IMR-90 (cell line): Measurements from ENCODE around the gene IGF2. TPM values are rescaled to one million over a fixed set of nuclear protein-coding genes. Genes with fewer than 3 reads are reported as not detected.

Experiments
- ATAC-seq: fragments of 200-7000 bp; cut with Tn5 transposase; 2 replicates; pipeline ENCODE4 v1.9.1; 2020; ENCODE audit warnings: low read depth, mild to moderate bottlenecking, moderate library complexity
- BruUV-seq: library from RNA; stranded (reverse); fragments of 400-500 nt; replicated peaks from 2 replicates; lab custom pipeline; 2021; lab: Mats Ljungman, UMichigan
- CTCF ChIA-PET: fragments of 300-600 bp; formaldehyde crosslinking; extraction: SDS; loops from one replicate; lab custom pipeline; 2021; ENCODE audit warnings: antibody characterized with exemption; lab: Yijun Ruan, JAX
- POLR2A ChIA-PET: fragments of 300-600 bp; sonication (Branson Sonifier 250); formaldehyde crosslinking; loops from one replicate; lab custom pipeline; 2022; ENCODE audit warnings: antibody characterized with exemption; ENCODE audit not compliant: unreplicated experiment; lab: Charles Lee
- DNase-seq: peaks from one replicate; pipeline ENCODE4 v3.0.0; 2013
- H2AFZ ChIP-seq: replicated peaks from 2 replicates; pipeline ENCODE3; 2013; ENCODE audit warnings: low read length, mild to moderate bottlenecking; ENCODE audit not compliant: poor library complexity
- H2AK5ac ChIP-seq: 2 replicates; pipeline ENCODE4 v1.6.1; 2013; ENCODE audit warnings: low read depth, low read length, inconsistent platforms
- H2AK9ac ChIP-seq: replicated peaks from 2 replicates; pipeline ENCODE3; 2013; ENCODE audit warnings: mild to moderate bottlenecking, low read depth, low read length, moderate library complexity; ENCODE audit not compliant: poor library complexity
- H2BK120ac ChIP-seq: 2 replicates; pipeline ENCODE4 v1.6.1; 2013; ENCODE audit warnings: low read depth, low read length, inconsistent platforms
- H2BK15ac ChIP-seq: 3 replicates; pipeline ENCODE4 v1.6.1; 2013; ENCODE audit warnings: low read depth, low read length, inconsistent platforms
- H2BK20ac ChIP-seq: 2 replicates; pipeline ENCODE4 v1.6.1; 2013; ENCODE audit warnings: low read depth, mild to moderate bottlenecking, inconsistent platforms, low read length, moderate library complexity
- H2BK5ac ChIP-seq: 2 replicates; pipeline ENCODE4 v1.6.1; 2013; ENCODE audit warnings: mild to moderate bottlenecking, low read depth, low read length, inconsistent platforms; ENCODE audit not compliant: poor library complexity, severe bottlenecking
- H3K14ac ChIP-seq: replicated peaks from 2 replicates; pipeline ENCODE4 v1.6.1; 2013; ENCODE audit warnings: low read depth, low read length, inconsistent platforms
- H3K18ac ChIP-seq: 2 replicates; pipeline ENCODE4 v1.6.1; 2013; ENCODE audit warnings: low read depth, low read length, control low read depth
- H3K23ac ChIP-seq: 2 replicates; pipeline ENCODE4 v1.6.1; 2013; ENCODE audit warnings: low read depth, low read length, inconsistent platforms
- H3K27ac ChIP-seq: 2 replicates; pipeline ENCODE4 v1.5.1; 2013; ENCODE audit warnings: mild to moderate bottlenecking, control low read depth, low read length; ENCODE audit not compliant: insufficient read depth
- H3K27me3 ChIP-seq: 2 replicates; pipeline ENCODE4 v1.6.1; 2013; ENCODE audit warnings: low read length; ENCODE audit not compliant: control insufficient read depth, insufficient read depth
- H3K36me3 ChIP-seq: 2 replicates; pipeline ENCODE4 v1.6.1; 2013; ENCODE audit warnings: low read length, mixed read lengths; ENCODE audit not compliant: control insufficient read depth, insufficient read depth
- H3K4ac ChIP-seq: 2 replicates; pipeline ENCODE4 v1.6.1; 2013; ENCODE audit warnings: low read depth, low read length, inconsistent platforms
- H3K4me1 ChIP-seq: 2 replicates; pipeline ENCODE4 v1.6.1; 2013; ENCODE audit warnings: low read length, mixed read lengths; ENCODE audit not compliant: control insufficient read depth, insufficient read depth
- H3K4me2 ChIP-seq: 2 replicates; pipeline ENCODE4 v1.6.1; 2013; ENCODE audit warnings: low read depth, mild to moderate bottlenecking, control low read depth, low read length, moderate library complexity
- H3K4me3 ChIP-seq: 2 replicates; pipeline ENCODE4 v1.5.1; 2013; ENCODE audit warnings: low read depth, mild to moderate bottlenecking, control low read depth, low read length, moderate library complexity; ENCODE audit not compliant: insufficient read depth
- H3K56ac ChIP-seq: 2 replicates; pipeline ENCODE4 v1.6.1; 2013; ENCODE audit warnings: low read length, inconsistent platforms; ENCODE audit not compliant: insufficient read depth; ENCODE audit errors: extremely low read depth
- H3K79me1 ChIP-seq, 2 experiments: 2 replicates each; pipeline ENCODE4 v1.6.1; 2013; ENCODE audit warnings: low read length in 2 of 2, inconsistent platforms in 1 of 2, low read depth in 1 of 2
- H3K9ac ChIP-seq: 2 replicates; pipeline ENCODE4 v1.6.1; 2013; ENCODE audit warnings: low read depth, low read length, control low read depth
- H3K9me1 ChIP-seq: 2 replicates; pipeline ENCODE4 v1.6.1; 2013; ENCODE audit warnings: low read length, inconsistent platforms; ENCODE audit not compliant: insufficient read depth
- H3K9me3 ChIP-seq: 2 replicates; pipeline ENCODE4 v1.6.1; 2013; ENCODE audit warnings: low read length; ENCODE audit not compliant: control insufficient read depth, insufficient read depth
- H4K20me1 ChIP-seq: 2 replicates; pipeline ENCODE4 v1.6.1; 2013; ENCODE audit warnings: low read length, inconsistent platforms; ENCODE audit not compliant: insufficient read depth
- H4K5ac ChIP-seq: 2 replicates; pipeline ENCODE4 v1.6.1; 2013; ENCODE audit warnings: mild to moderate bottlenecking, low read depth, low read length, control low read depth
- H4K8ac ChIP-seq, 2 experiments: 2 replicates each; pipeline ENCODE4 v1.6.1; 2013; ENCODE audit warnings: low read depth in 2 of 2, low read length in 2 of 2, control low read depth in 1 of 2, inconsistent platforms in 1 of 2
- H4K91ac ChIP-seq: 2 replicates; pipeline ENCODE4 v1.6.1; 2013; ENCODE audit warnings: low read depth, low read length, inconsistent platforms; ENCODE audit not compliant: insufficient read depth
- BHLHE40 ChIP-seq: fragments of 150-350 bp; IDR thresholded peaks from 2 replicates; pipeline ENCODE4 v1.6.1; 2016; ENCODE audit warnings: mild to moderate bottlenecking, low read depth, low read length
- CEBPB ChIP-seq: IDR thresholded peaks from 2 replicates; pipeline ENCODE4 v1.6.1; 2012; ENCODE audit warnings: low read depth, low read length, improper control_type of control experiment
- CHD1 ChIP-seq: IDR thresholded peaks from 2 replicates; pipeline ENCODE4 v1.6.1; 2012; ENCODE audit warnings: low read depth, low read length, improper control_type of control experiment
- FOS ChIP-seq: fragments of 150-350 bp; IDR thresholded peaks from 2 replicates; pipeline ENCODE4 v1.6.1; 2016; ENCODE audit warnings: low read depth, low read length
- MAFK ChIP-seq: IDR thresholded peaks from 2 replicates; pipeline ENCODE4 v1.6.1; 2012; ENCODE audit warnings: low read depth, low read length, improper control_type of control experiment
- MAZ ChIP-seq: IDR thresholded peaks from 2 replicates; pipeline ENCODE4 v1.6.1; 2012; ENCODE audit warnings: low read depth, mild to moderate bottlenecking, low read length, improper control_type of control experiment, moderate library complexity, borderline replicate concordance
- MXI1 ChIP-seq: IDR thresholded peaks from 2 replicates; pipeline ENCODE4 v1.6.1; 2012; ENCODE audit warnings: low read depth, mild to moderate bottlenecking, low read length, moderate library complexity, borderline replicate concordance
- NFE2L2 ChIP-seq: fragments of 150-350 bp; IDR thresholded peaks from 2 replicates; pipeline ENCODE4 v1.6.1; 2016; ENCODE audit warnings: low read depth, mild to moderate bottlenecking, low read length
- POLR2A ChIP-seq: IDR thresholded peaks from 2 replicates; pipeline ENCODE4 v1.6.1; 2012; ENCODE audit warnings: mild to moderate bottlenecking, low read depth, low read length
- RAD21 ChIP-seq: IDR thresholded peaks from 2 replicates; pipeline ENCODE4 v1.6.1; 2012; ENCODE audit warnings: low read length, improper control_type of control experiment
- RCOR1 ChIP-seq: IDR thresholded peaks from 2 replicates; pipeline ENCODE4 v1.6.1; 2012; ENCODE audit warnings: mild to moderate bottlenecking, low read length, improper control_type of control experiment; ENCODE audit not compliant: insufficient replicate concordance
- RFX5 ChIP-seq: IDR thresholded peaks from 2 replicates; pipeline ENCODE4 v1.8.0; 2012; ENCODE audit warnings: low read depth, mild to moderate bottlenecking, low read length, moderate library complexity
- SMC3 ChIP-seq: fragments of 150-350 bp; IDR thresholded peaks from 2 replicates; pipeline ENCODE4 v1.6.1; 2016; ENCODE audit warnings: low read depth, mild to moderate bottlenecking, antibody characterized with exemption, low read length, moderate library complexity
- WGBS, 2 experiments: methylation state at CpG; one replicate each; pipeline versions ENCODE4 v1.1.5 to v1.1.7; 2013; ENCODE audit warnings: missing lambda C conversion rate in 2 of 2; ENCODE audit not compliant: insufficient read length in 1 of 2; ENCODE audit errors: extremely low coverage in 2 of 2; 5-methylcytosine and 5-hydroxymethylcytosine counted together
- dilution Hi-C: fragments of 300-500 bp; cut with HindIII; formaldehyde crosslinking; loops from one replicate; pipeline ENCODE4 v1.14.3; 2018; ENCODE audit warnings: low sequenced_read_pairs; ENCODE audit not compliant: unreplicated experiment
- in situ Hi-C: fragments of 300-500 bp; cut with MboI; formaldehyde crosslinking; loops from 3 replicates; pipeline ENCODE4 v1.14.3; 2019; ENCODE audit warnings: low sequenced_read_pairs, inconsistent platforms, mixed read lengths
- intact Hi-C: fragments of 100-400 bp; cut with micrococcal nuclease; formaldehyde crosslinking; loops from 2 replicates; pipeline ENCODE4 v1.10.0; 2022
- polyA plus RNA-seq, 3 experiments: library from polyadenylated mRNA; depleted of rRNA; stranded (reverse); fragments of >200 nt; gene quantifications; 2 replicates each; pipeline ENCODE4 v1.2.3, GENCODE V29; 2012; ENCODE audit warnings: low replicate concordance in 1 of 3
- total RNA-seq: library from RNA; depleted of rRNA; stranded (reverse); fragments of >200 nt; gene quantifications from 2 replicates; pipeline ENCODE4 v1.2.3, GENCODE V29; 2012
- TF ChIP-seq, protein P1 (sequence below): conservative IDR thresholded peaks from 2 replicates; pipeline ENCODE4 v1.5.1; 2012; ENCODE audit warnings: mild to moderate bottlenecking, low read depth, low read length, improper control_type of control experiment
- TF ChIP-seq, protein P2 (sequence below): fragments of 150-350 bp; IDR thresholded peaks from 2 replicates; pipeline ENCODE4 v1.6.1; 2016; ENCODE audit warnings: low read depth, mild to moderate bottlenecking, low read length, moderate library complexity, borderline replicate concordance

Gene IGF2
- total and polyA plus RNA-seq, 2 of the 4 experiments (the other 2 are of a cell fraction), result 2.3 to 21.8 TPM

DNA sequence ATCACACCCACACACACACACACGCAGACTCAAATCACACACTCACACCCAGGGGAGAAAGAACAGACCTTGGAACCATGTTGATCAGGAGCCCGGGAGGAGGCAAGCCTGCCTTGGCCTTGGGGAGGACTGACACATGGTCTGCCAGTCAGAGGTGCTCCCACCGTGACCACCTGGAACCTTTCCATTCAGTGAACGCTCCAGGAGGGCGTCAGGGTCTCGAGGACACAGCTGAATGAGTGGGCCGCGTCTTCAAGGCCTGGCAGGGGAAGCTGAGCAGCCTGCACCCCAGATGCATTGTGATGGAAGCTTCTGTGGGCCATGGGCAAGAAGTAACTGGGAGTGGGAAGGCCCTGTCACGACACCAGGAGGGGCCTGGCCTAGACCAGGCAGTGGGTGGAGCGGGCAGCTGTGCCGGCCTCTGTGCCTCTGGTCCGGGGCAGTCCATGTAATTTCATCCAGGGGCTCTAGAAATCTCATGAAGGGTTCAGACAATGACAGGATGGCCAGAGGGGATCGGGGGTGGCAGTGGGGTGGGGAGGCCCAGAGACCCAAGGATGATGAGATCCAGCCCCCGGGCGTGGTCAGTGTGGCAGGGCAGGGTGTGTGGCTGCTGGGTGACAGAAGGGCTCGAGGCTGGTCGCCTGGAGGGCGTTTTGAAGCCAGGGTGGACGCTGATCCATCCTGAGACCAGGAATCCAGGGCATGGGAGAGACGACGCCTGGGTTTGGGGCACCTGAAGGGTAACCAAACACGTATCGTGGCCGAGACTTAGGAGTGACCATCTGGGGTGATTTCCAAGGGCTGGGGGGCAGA, 53.7 kb downstream of the IGF2 start:
- no peak overlapping the region for H2BK20ac ChIP-seq
- no peaks in the 10 kb centered on the region for H3K79me1 ChIP-seq
- H3K9ac ChIP-seq, result no peak overlapping the region
- H3K23ac ChIP-seq, result no peak overlapping the region
- H3K27me3 ChIP-seq, result no peaks in the 10 kb centered on the region
- in situ Hi-C loops (no loop called here), intact Hi-C loops (no loop called here), dilution Hi-C loops (no loop called here)
- no peaks in the 10 kb centered on the region for H3K9me1 ChIP-seq
- H3K36me3 ChIP-seq, result no peaks in the 10 kb centered on the region
- H4K91ac ChIP-seq, result no peak overlapping the region
- no peak overlapping the region for H3K14ac ChIP-seq
- peaks cover 29% of the 10 kb centered on the region for H3K9me3 ChIP-seq
- no peaks in the 10 kb centered on the region for H4K20me1 ChIP-seq
- H3K4ac ChIP-seq, result no peak overlapping the region
- H2BK120ac ChIP-seq, result no peak overlapping the region
- H3K4me1 ChIP-seq, result no peaks in the 10 kb centered on the region
- 51% methylated on average over 8 of the region's 24 CpGs; no CpG with 5 or more reads in 1 of the 2 experiments for WGBS, 2 experiments
- no peak overlapping the region for H2AFZ ChIP-seq
- no peak overlapping the region for H3K18ac ChIP-seq
- no peak for ATAC-seq
- no peak overlapping the region for H3K27ac ChIP-seq
- no peak overlapping the region for H3K4me3 ChIP-seq
- H4K5ac ChIP-seq, result no peak overlapping the region
- no peak overlapping the region for H4K8ac ChIP-seq
- DNase-seq, result no peak
- no TSS peak for BruUV-seq
- POLR2A ChIA-PET, result no interaction called here
- H2BK15ac ChIP-seq, result no peak overlapping the region
- H2AK5ac ChIP-seq, result no peak overlapping the region; the same call in 1 of the 2 replicates
- CTCF ChIA-PET, result no interaction called here
- H3K56ac ChIP-seq, result no peak overlapping the region
- H2AK9ac ChIP-seq, result peak overlapping the region; percentile 37
- peak overlapping the region; percentile 82 for H2BK5ac ChIP-seq
- no peak overlapping the region for H3K4me2 ChIP-seq
- TF ChIP-seq MXI1 (no peak), MAZ (no peak), BHLHE40 (no peak), POLR2A (no peak), SMC3 (no peak), FOS (no peak), RAD21 (no peak), NFE2L2 (no peak), MAFK (no peak), RCOR1 (no peak), CHD1 (no peak), CEBPB (no peak), RFX5 (no peak)
- TF ChIP-seq, protein P1, sequence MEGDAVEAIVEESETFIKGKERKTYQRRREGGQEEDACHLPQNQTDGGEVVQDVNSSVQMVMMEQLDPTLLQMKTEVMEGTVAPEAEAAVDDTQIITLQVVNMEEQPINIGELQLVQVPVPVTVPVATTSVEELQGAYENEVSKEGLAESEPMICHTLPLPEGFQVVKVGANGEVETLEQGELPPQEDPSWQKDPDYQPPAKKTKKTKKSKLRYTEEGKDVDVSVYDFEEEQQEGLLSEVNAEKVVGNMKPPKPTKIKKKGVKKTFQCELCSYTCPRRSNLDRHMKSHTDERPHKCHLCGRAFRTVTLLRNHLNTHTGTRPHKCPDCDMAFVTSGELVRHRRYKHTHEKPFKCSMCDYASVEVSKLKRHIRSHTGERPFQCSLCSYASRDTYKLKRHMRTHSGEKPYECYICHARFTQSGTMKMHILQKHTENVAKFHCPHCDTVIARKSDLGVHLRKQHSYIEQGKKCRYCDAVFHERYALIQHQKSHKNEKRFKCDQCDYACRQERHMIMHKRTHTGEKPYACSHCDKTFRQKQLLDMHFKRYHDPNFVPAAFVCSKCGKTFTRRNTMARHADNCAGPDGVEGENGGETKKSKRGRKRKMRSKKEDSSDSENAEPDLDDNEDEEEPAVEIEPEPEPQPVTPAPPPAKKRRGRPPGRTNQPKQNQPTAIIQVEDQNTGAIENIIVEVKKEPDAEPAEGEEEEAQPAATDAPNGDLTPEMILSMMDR, result no peak
- TF ChIP-seq, protein P2, sequence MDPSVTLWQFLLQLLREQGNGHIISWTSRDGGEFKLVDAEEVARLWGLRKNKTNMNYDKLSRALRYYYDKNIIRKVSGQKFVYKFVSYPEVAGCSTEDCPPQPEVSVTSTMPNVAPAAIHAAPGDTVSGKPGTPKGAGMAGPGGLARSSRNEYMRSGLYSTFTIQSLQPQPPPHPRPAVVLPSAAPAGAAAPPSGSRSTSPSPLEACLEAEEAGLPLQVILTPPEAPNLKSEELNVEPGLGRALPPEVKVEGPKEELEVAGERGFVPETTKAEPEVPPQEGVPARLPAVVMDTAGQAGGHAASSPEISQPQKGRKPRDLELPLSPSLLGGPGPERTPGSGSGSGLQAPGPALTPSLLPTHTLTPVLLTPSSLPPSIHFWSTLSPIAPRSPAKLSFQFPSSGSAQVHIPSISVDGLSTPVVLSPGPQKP, result no peak
